ENCODE results near the gene UBE2L3.

DNA sequence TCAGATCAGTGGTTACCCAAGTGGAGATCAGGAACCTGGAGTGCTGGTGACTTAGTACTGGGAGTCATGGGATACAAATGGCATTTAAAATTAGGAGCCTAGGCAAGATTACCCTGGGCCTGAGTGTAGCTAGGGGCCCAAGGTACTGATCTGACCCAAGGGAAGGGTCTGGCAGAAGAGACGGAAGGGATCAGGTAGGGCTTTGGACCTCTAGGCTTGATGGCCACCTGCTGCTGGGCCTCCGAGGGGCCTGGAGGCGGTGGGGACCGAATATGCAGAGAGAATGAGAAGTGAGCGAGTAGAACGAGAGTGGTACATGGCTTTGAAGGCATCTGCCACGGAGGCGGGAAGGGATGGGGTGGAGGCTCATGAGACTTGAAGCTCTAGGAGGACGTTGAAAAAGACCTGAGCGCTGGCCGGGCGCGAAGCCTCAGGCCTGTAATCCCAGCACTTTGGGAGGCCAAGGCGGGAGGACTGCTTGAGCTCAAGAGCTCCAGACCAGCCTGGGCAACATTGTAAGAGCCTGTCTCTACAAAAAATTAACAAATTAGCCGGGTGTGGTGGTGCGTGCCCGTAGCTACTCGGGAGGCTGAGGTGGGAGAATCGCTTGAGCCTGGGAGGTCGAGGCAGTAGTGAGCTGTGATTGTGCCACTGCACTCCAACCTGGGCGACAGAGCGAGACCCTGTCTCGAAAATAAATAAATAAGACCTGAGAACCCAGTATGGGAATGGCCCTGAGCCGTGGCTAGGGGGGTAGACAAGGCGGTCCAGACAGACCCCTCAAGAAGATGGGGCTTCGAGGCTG is 97.7 kb downstream of the UBE2L3 start:
- TF ChIP-seq, protein P1, sequence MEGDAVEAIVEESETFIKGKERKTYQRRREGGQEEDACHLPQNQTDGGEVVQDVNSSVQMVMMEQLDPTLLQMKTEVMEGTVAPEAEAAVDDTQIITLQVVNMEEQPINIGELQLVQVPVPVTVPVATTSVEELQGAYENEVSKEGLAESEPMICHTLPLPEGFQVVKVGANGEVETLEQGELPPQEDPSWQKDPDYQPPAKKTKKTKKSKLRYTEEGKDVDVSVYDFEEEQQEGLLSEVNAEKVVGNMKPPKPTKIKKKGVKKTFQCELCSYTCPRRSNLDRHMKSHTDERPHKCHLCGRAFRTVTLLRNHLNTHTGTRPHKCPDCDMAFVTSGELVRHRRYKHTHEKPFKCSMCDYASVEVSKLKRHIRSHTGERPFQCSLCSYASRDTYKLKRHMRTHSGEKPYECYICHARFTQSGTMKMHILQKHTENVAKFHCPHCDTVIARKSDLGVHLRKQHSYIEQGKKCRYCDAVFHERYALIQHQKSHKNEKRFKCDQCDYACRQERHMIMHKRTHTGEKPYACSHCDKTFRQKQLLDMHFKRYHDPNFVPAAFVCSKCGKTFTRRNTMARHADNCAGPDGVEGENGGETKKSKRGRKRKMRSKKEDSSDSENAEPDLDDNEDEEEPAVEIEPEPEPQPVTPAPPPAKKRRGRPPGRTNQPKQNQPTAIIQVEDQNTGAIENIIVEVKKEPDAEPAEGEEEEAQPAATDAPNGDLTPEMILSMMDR (IDR thresholded peaks at IDR 0.05), result no peak
- no peak for TF ChIP-seq EZH2 (IDR thresholded peaks at IDR 0.05; ENCODE audit: borderline replicate concordance, insufficient read depth, low read depth, low read length, poor library complexity, severe bottlenecking)
